HG02623 (cell line): ENCODE measurements around the gene PPP1R27.

Experiments
- ATAC-seq: cut with Tn5 transposase; IDR thresholded peaks from one replicate; pipeline ENCODE4 v1.9.1; 2021; ENCODE audit warnings: moderate library complexity; ENCODE audit not compliant: unreplicated experiment

PPP1R27 gene

GRCh38 chr17:81863123-81863675 is 28.3 kb upstream of the PPP1R27 start:
- ATAC-seq = no peak

GRCh38 chr17:81860756-81861568 is 26.1 kb upstream of the PPP1R27 start:
- ATAC-seq = peak; percentile 70

- peak; percentile 73 for ATAC-seq
These were observed 25.3 kb upstream of the PPP1R27 start, which contains the start of gene P4HB for GRCh38 chr17:81859906-81860755. Gene P4HB (minus strand): TSS chr17:81860535. CDS start chr17:81860471, 64 bp downstream.

- no peak for ATAC-seq
These were observed 24.4 kb upstream of the PPP1R27 start for GRCh38 chr17:81858967-81859905.

- no peak for ATAC-seq
These were observed 23.5 kb upstream of the PPP1R27 start for GRCh38 chr17:81858170-81858966.

GRCh38 chr17:81854974-81855774 is 20.3 kb upstream of the PPP1R27 start:
- ATAC-seq = no peak

GRCh38 chr17:81852237-81852636 is 17.4 kb upstream of the PPP1R27 start:
- no peak for ATAC-seq

GRCh38 chr17:81851423-81851822 is 16.6 kb upstream of the PPP1R27 start:
- ATAC-seq = no peak

- no peak for ATAC-seq
These were observed 14.6 kb upstream of the PPP1R27 start for GRCh38 chr17:81849457-81849856.

GRCh38 chr17:81846743-81847689 is 12.2 kb upstream of the PPP1R27 start:
- ATAC-seq = no peak

GRCh38 chr17:81845881-81846742 is 11.3 kb upstream of the PPP1R27 start:
- ATAC-seq = no peak

- no peak for ATAC-seq
These were observed 10.5 kb upstream of the PPP1R27 start for GRCh38 chr17:81845361-81845760.

GRCh38 chr17:81844887-81845286 is 10.0 kb upstream of the PPP1R27 start:
- ATAC-seq = no peak

- no peak for ATAC-seq
These were observed 9.5 kb upstream of the PPP1R27 start for GRCh38 chr17:81844327-81844851.

GRCh38 chr17:81843713-81844326 is 9.0 kb upstream of the PPP1R27 start:
- ATAC-seq = no peak
